Muscle layer of colon (tissue), 2 donors: ENCODE data around the gene DCC.

ENCODE experiments used
- H3K27ac ChIP-seq: one replicate; pipeline ENCODE4 v1.7.0; 2013; ENCODE audit warnings: low read depth, mild to moderate bottlenecking, low read length, moderate library complexity
- H3K27me3 ChIP-seq, 2 donors: one replicate each; pipeline ENCODE4 v1.7.0; 2013; ENCODE audit warnings: low read length in 2 of 2, mild to moderate bottlenecking in 2 of 2; ENCODE audit not compliant: insufficient read depth in 2 of 2, control insufficient read depth in 1 of 2
- H3K36me3 ChIP-seq: one replicate; pipeline ENCODE4 v1.7.0; 2013; ENCODE audit warnings: mild to moderate bottlenecking, low read length; ENCODE audit not compliant: insufficient read depth
- H3K4me1 ChIP-seq: one replicate; pipeline ENCODE4 v1.7.0; 2013; ENCODE audit warnings: mild to moderate bottlenecking, low read length; ENCODE audit not compliant: insufficient read depth
- H3K4me3 ChIP-seq, 2 donors: one replicate each; pipeline ENCODE4 v1.7.0; 2013; ENCODE audit warnings: low read length in 2 of 2, low read depth in 1 of 2, mild to moderate bottlenecking in 1 of 2, moderate library complexity in 1 of 2
- H3K9ac ChIP-seq: one replicate; pipeline ENCODE4 v1.7.0; 2013; ENCODE audit warnings: low read length
- H3K9me3 ChIP-seq: one replicate; pipeline ENCODE4 v1.7.0; 2013; ENCODE audit warnings: mild to moderate bottlenecking, low read length
- donor health status: abdominal sarcoma.
- donor health status: Adenocarcinoma of cecum.

Gene DCC

DNA sequence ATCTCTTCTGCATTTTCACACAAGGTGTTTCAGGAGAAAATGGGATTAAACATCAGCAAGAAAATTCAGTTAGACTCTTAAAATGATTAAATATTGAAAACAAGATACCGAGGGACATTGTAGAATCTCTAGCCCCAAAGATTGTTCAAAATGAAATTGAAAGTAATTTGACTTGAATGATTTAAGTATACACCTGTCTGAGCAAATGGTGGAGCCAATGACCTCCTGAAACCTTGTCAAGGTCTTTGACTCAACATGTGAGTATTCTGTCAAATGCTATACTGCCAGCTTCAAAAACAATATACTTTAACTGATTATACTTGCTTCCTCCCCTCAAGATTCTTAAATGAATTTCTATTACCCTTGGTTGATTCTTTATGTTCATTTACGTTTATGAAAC is 411.0 kb downstream of the DCC start:
- no peak overlapping the region for H3K9ac ChIP-seq
- H3K9me3 ChIP-seq: no peaks in the 10 kb centered on the region
- no peak overlapping the region for H3K27ac ChIP-seq
- no peaks in the 10 kb centered on the region for H3K36me3 ChIP-seq
- no peaks in the 10 kb centered on the region for H3K4me1 ChIP-seq
- no peaks in the 10 kb centered on the region for H3K27me3 ChIP-seq
- no peak overlapping the region for H3K4me3 ChIP-seq

DNA sequence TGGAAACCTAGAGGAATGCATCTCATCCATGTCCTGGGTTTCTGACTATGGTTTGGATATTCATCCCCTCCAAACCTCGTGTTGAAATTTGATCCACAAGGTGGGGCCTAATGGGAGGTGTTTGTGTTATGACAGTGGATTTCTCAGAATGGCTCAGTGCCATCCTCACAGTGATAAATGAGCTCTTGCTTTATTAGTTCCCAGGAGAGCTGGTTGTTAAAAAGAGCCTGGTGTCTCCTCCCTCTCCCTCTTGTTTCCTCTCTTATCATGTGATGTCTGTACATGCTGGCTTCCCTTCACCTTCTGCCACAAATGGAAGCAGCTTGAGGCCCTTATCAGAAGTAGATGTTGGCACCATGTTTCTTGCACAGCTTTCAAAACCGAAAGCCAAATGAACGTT is 424.3 kb downstream of the DCC start:
- no peaks in the 10 kb centered on the region for H3K27me3 ChIP-seq
- H3K9me3 ChIP-seq: no peaks in the 10 kb centered on the region
- H3K27ac ChIP-seq: no peak overlapping the region
- H3K9ac ChIP-seq: no peak overlapping the region
- H3K4me1 ChIP-seq: peaks cover 6% of the 10 kb centered on the region
- no peak overlapping the region for H3K4me3 ChIP-seq
- no peaks in the 10 kb centered on the region for H3K36me3 ChIP-seq

DNA sequence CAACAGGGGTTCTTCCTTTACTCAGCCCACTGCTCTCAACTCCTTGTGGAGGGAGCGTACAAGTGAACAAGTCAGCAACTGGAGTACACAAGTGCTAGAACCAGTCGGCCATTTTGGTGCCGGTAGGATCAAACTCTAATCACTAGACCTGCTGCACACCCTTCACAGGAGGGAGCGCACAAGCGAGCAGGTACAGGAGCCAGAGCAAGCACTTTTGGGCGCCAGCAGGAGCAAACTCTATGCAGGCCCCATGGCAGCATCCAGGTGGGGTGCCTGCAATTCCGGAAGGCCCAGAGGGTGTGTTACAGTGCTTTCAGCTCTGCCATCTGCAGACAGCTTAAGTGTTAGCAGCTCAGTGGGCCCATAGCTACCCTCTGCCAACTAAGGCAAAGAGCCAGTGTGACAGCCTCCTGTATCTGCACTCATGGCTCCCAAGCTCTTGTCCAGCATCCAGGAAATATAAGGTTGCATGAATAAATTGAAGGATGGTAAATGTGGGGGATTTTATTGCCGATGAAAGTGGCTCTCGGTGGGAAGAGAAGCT is 426.1 kb downstream of the DCC start:
- peaks cover 6% of the 10 kb centered on the region for H3K4me1 ChIP-seq
- no peak overlapping the region for H3K4me3 ChIP-seq
- H3K9ac ChIP-seq: no peak overlapping the region
- no peaks in the 10 kb centered on the region for H3K36me3 ChIP-seq
- H3K27ac ChIP-seq: no peak overlapping the region
- no peaks in the 10 kb centered on the region for H3K9me3 ChIP-seq
- no peaks in the 10 kb centered on the region for H3K27me3 ChIP-seq

DNA sequence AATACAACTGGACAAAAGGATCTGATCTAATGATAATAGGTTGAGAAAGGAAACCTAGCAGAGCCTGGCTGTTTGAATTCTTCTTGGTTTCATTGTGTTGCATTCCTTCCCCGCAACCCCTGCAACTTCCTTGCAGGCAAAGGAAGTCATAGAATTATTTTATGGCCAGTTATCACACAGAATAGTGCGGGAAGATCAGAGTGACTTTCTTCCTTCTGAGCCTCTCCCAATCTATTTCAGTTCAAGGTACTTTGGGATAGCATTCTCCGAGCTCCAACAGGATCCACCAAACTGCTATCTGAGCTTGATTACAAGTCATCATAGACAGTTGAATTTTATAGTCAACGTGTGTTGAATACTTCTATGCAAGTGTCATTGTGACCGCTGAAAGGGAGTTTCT is 441.1 kb downstream of the DCC start:
- Histone ChIP-seq H3K27ac (no peak overlapping the region), H3K9me3 (no peaks in the 10 kb centered on the region), H3K4me1 (peaks cover 4% of the 10 kb centered on the region), H3K27me3 (no peaks in the 10 kb centered on the region), H3K4me3 (no peak overlapping the region), H3K9ac (no peak overlapping the region), H3K36me3 (no peaks in the 10 kb centered on the region)

DNA sequence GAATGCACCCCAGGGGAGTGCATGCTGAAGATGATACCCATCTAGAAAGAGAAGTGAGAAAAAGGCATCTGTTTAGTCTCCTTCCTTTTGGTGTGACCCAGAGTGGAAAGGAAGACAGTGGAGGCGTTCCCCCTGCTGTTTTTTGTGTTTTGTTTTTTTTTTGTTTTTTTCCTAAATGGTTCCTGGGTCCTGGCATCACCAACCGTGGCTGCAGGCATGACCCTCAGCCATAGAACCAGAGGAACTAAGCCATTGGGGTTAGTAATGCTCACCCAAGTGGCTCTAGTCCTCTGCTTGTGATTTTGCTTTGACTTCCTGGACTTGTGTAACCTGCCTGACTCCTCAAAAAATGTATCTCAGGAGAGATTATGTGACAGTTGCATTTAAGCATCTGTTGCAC is 451.3 kb downstream of the DCC start:
- no peak overlapping the region for H3K4me3 ChIP-seq
- no peak overlapping the region for H3K9ac ChIP-seq
- no peaks in the 10 kb centered on the region for H3K9me3 ChIP-seq
- H3K36me3 ChIP-seq: no peaks in the 10 kb centered on the region
- H3K4me1 ChIP-seq: no peaks in the 10 kb centered on the region
- H3K27me3 ChIP-seq: no peaks in the 10 kb centered on the region
- H3K27ac ChIP-seq: no peak overlapping the region

DNA sequence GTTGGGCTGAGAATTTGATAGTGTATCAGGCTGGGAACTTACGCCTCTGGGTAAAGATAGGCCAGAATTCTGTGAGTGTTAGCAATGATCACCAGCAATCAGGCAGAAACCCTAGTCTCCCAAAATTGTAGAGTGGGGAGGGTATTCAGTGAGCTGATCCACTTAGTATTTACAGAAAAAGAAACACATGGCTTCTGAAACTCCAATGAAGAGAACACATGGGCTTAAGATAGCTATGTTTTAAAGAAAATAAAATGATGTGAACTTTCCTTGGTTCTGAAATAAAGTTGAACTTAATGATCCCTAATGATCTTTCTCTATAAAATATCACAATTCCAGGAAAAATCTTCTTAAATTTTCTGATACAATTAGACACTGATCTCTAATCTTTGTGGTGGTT is 472.8 kb downstream of the DCC start:
- no peaks in the 10 kb centered on the region for H3K4me1 ChIP-seq
- H3K9ac ChIP-seq: no peak overlapping the region
- no peaks in the 10 kb centered on the region for H3K9me3 ChIP-seq
- H3K27ac ChIP-seq: no peak overlapping the region
- no peak overlapping the region for H3K4me3 ChIP-seq
- no peaks in the 10 kb centered on the region for H3K27me3 ChIP-seq
- no peaks in the 10 kb centered on the region for H3K36me3 ChIP-seq

DNA sequence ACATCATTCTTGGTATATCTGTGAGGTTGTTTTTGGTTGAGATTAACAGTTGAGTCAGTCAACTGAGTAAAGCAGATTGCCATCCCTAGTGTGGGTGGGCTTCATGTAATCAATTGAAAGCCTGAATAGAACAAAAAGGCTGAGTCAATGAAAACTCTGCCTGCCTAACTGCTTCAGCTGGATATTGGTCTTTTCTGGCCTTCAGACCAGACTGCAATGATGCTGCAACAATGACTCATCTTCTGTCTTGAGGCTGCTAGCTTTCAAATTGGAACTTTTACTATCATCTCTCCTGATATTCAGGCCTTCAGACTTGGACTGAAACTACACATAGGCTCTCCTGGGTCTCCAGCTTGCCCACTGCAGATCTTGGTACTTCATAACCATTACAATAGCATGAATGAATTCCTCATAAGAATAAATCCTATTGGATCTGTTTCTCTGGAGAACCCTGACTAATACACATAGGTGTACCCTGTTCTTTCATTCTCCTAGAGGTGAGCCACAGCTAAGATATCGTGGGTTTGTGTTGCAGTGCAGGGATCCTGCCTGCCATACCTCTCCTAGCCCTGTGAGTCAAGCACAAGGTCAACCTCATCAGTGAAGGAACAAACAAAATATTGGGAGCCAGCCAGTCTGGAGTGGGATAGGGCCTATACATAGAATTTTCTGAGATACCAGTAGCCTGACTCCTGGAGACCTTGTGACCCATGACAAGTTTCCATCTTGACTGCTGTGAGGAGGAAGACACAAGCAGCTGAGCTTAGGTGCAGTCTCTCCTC is 473.8 kb downstream of the DCC start:
- no peaks in the 10 kb centered on the region for H3K9me3 ChIP-seq
- H3K27ac ChIP-seq: no peak overlapping the region
- H3K9ac ChIP-seq: no peak overlapping the region
- H3K4me3 ChIP-seq: no peak overlapping the region
- H3K36me3 ChIP-seq: no peaks in the 10 kb centered on the region
- H3K27me3 ChIP-seq: no peaks in the 10 kb centered on the region
- no peaks in the 10 kb centered on the region for H3K4me1 ChIP-seq

DNA sequence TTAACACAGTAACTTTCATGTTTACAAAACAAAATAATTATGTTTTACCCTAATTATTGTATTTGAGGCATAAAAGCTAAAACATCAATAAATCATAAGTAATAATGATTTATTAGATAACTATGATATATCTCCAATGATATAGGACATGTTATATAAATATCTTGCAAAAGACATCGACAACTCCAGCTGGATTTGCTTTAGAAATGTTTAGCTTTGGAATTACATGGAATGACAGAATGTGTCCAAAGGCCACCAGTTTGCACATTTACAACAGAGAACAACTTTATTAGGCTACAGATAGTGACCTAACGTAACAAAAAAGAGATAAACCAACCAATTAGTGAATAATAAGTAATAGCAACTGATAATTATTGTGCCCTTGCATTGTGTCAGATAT is 475.7 kb downstream of the DCC start:
- Histone ChIP-seq H3K4me3 (no peak overlapping the region), H3K9ac (no peak overlapping the region), H3K27ac (no peak overlapping the region), H3K27me3 (no peaks in the 10 kb centered on the region), H3K4me1 (no peaks in the 10 kb centered on the region), H3K36me3 (no peaks in the 10 kb centered on the region), H3K9me3 (no peaks in the 10 kb centered on the region)

DNA sequence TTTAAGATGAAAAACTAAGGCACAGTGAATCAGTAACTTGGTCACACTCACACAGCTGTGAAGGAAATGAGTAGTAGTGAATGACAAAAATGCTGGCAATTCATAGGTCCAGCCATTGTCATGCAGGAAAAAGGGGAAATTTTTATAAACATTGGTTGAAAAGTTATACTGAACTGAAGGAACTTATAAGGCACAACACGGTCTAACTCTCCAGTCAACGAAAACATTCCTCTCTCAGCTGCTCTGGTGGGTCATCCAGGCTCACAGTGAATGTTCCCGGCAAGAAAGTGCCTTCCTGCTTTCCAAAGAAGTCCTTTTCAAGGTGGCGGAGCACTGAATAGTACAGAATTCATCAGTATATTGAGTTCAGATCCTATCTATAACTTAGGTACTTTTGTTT is 476.1 kb downstream of the DCC start:
- no peak overlapping the region for H3K27ac ChIP-seq
- no peak overlapping the region for H3K4me3 ChIP-seq
- H3K9me3 ChIP-seq: no peaks in the 10 kb centered on the region

DNA sequence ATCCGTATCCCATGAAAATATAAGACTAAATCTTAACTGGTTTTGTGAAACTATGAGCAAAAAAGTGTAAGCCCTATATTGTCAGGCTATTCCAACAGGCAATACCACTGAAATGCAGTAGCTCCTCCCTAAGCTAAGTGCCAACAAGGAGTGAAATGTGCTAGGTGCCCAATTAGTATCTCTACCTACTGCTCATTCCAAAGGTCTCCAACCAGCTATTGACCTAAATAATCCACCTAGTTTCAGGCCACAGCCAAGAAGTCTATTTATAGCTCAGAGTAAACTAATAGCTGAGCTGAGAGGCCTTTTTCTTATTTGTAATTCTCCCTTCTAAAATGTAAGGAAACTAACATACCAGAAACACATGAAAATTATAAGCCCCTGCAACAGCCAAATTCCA is 482.2 kb downstream of the DCC start:
- H3K4me3 ChIP-seq: no peak overlapping the region
- H3K4me1 ChIP-seq: peaks cover 29% of the 10 kb centered on the region
- H3K27me3 ChIP-seq: no peaks in the 10 kb centered on the region
- H3K36me3 ChIP-seq: no peaks in the 10 kb centered on the region
- no peak overlapping the region for H3K9ac ChIP-seq
- H3K9me3 ChIP-seq: no peaks in the 10 kb centered on the region
- H3K27ac ChIP-seq: no peak overlapping the region

More for the DNA sequence above, 476.1 kb downstream of the DCC start:
- no peaks in the 10 kb centered on the region for H3K36me3 ChIP-seq
- H3K27me3 ChIP-seq: no peaks in the 10 kb centered on the region
- no peaks in the 10 kb centered on the region for H3K4me1 ChIP-seq
- H3K9ac ChIP-seq: no peak overlapping the region

DNA sequence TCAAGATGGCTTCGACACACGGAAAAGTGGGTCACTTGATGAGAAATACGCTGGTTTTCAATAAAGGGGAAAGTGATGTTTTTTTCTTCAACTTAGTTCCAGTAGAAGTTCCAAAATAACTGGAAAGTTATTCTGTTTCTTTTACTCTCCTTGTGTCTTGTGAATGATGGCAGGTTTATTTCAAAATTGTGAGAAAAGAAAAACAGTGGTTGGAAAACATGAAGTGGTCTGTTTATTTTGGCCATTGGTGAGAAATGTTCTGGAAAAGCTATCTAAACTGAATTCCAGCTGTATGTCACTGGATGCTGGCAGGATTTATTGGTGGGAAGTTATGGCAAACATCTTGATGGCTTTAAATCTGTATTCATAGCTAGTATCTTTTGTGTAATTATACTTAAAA is 484.1 kb downstream of the DCC start:
- H3K27ac ChIP-seq: no peak overlapping the region
- H3K4me1 ChIP-seq: peaks cover 29% of the 10 kb centered on the region
- no peaks in the 10 kb centered on the region for H3K27me3 ChIP-seq
- H3K4me3 ChIP-seq: no peak overlapping the region
- no peaks in the 10 kb centered on the region for H3K9me3 ChIP-seq
- no peak overlapping the region for H3K9ac ChIP-seq
- H3K36me3 ChIP-seq: no peaks in the 10 kb centered on the region

DNA sequence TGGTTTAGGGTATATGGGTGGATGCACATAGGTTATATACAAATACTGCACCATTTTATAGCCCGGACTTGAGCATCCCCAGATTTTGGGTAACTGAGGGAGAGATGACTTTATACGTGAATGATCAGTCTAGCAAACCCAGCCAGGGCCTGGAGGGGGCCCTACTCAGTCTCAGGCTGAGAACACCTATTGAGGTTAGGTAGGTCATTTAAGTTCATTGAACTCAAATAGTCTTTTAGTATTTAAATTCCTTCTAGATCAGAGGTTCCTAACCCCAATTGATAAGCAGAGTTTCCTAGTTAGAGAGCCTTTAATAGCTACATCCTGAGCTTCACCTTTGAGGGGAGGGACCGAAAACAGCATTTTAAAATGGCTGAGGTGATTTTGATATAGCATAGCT is 487.0 kb downstream of the DCC start:
- no peaks in the 10 kb centered on the region for H3K36me3 ChIP-seq
- peaks cover 32% of the 10 kb centered on the region for H3K4me1 ChIP-seq
- no peak overlapping the region for H3K4me3 ChIP-seq
- no peaks in the 10 kb centered on the region for H3K27me3 ChIP-seq
- no peak overlapping the region for H3K27ac ChIP-seq
- H3K9ac ChIP-seq: no peak overlapping the region
- no peaks in the 10 kb centered on the region for H3K9me3 ChIP-seq
